Neuronal stem cell (in vitro differentiated cells): ENCODE data around the gene EFTUD2. TPM values are rescaled to one million over a fixed set of nuclear protein-coding genes. Genes with fewer than 3 reads are reported as not detected.

Experiments used
- small RNA-seq: library from polyadenylated mRNA; stranded (forward); fragments of <200 nt; extraction: miRNeasy Mini kit (QIAGEN cat#:217004); gene quantifications from one replicate; pipeline ENCODE3, GENCODE V24; 2013; ENCODE audit not compliant: insufficient read depth

Gene EFTUD2

Small RNA genes lying within 50 kb of the gene (small RNA-seq; reads per million reads assigned to genes)
- gene CCDC103 = not detected
- 24.8 reads per million, percentile 84 among the genes with 10 or more reads in this experiment for gene MIR6783
- gene RN7SL405P = not detected
